Heart right ventricle (tissue), 16 donors: ENCODE measurements around the gene LEUTX. TPM values are rescaled to one million over a fixed set of nuclear protein-coding genes. Genes with fewer than 3 reads are reported as not detected.
"Not testable (repeated sequence)": the region's sequence is repeated elsewhere in the genome, so short reads cannot be mapped to it uniquely, and the experiment has no call there.

Experiments used
- ATAC-seq, 8 donors: fragments of 200-7000 bp; cut with Tn5 transposase; one replicate each; pipeline ENCODE4 v1.9.1; 2020; ENCODE audit warnings: mild to moderate bottlenecking in 8 of 8, moderate library complexity in 8 of 8, moderate number of reproducible peaks in 1 of 8
- DNase-seq, 2 donors: peaks; one replicate each; pipeline ENCODE4 v3.0.0-alpha.2; 2020
- H3K27ac ChIP-seq, 10 donors: fragments of 200-600 bp; sonication (generic) in 2 of 10; one replicate each; pipeline versions ENCODE4 v1.5.0 to v1.8.0; 2020 to 2022; ENCODE audit warnings: mild to moderate bottlenecking in 3 of 10
- H3K27me3 ChIP-seq, 7 donors: fragments of 200-600 bp; one replicate each; pipeline ENCODE4 v1.8.0; 2021 to 2022; ENCODE audit warnings: mild to moderate bottlenecking in 2 of 7
- H3K36me3 ChIP-seq, 9 donors: fragments of 200-600 bp; sonication (generic) in 1 of 9; one replicate each; pipeline versions ENCODE4 v1.5.0 to v1.8.0; 2020 to 2022; ENCODE audit warnings: mild to moderate bottlenecking in 2 of 9
- H3K4me1 ChIP-seq, 9 donors: fragments of 200-600 bp; sonication (generic) in 1 of 9; one replicate each; pipeline versions ENCODE4 v1.5.0 to v1.8.0; 2020 to 2022; ENCODE audit warnings: mild to moderate bottlenecking in 4 of 9
- H3K4me3 ChIP-seq, 10 donors: fragments of 200-600 bp; sonication (generic) in 2 of 10; one replicate each; pipeline versions ENCODE4 v1.5.0 to v1.8.0; 2020 to 2022; ENCODE audit warnings: mild to moderate bottlenecking in 7 of 10, moderate library complexity in 2 of 10
- H3K9me3 ChIP-seq, 11 donors: fragments of 200-600 bp in 10 of 11; sonication (generic) in 2 of 11; one replicate each; pipeline versions ENCODE4 v1.5.0 to v1.8.0; 2013 to 2022; ENCODE audit warnings: mild to moderate bottlenecking in 2 of 11, control low read depth in 1 of 11, moderate library complexity in 1 of 11
- WGBS, 2 donors: extraction: QIAGEN DNeasy Blood & Tissue Kit; methylation state at CpG; one replicate each; pipeline ENCODE4 v1.1.7; 2013; ENCODE audit warnings: inconsistent platforms in 1 of 2; 5-methylcytosine and 5-hydroxymethylcytosine counted together
- intact Hi-C, 10 donors: fragments of 100-400 bp; cut with DNase I; formaldehyde crosslinking; loops; one replicate each; pipeline versions ENCODE4 v1.11.1 to v1.14.2; 2022
- polyA plus RNA-seq, 2 donors: library from polyadenylated mRNA; stranded (reverse); fragments of 200-250 nt; gene quantifications; one replicate each; pipeline ENCODE4 v1.2.3, GENCODE V29; 2013
- total RNA-seq, 10 donors: library from RNA; stranded (reverse); fragmentation: NEBNext Ultra II Directional in 3 of 10; extraction: Animal tissue kit (Norgen Biotek cat#: 25700) in 3 of 10; gene quantifications; one replicate each; pipeline versions ENCODE4 v1.2.1 to v1.2.4, GENCODE V29; 2021 to 2023
- TF ChIP-seq, protein P1 (sequence below), 9 donors: fragments of 200-600 bp; sonication (generic) in 2 of 9; IDR thresholded peaks; one replicate each; pipeline versions ENCODE4 v1.5.0 to v1.8.0; 2021 to 2022; ENCODE audit warnings: antibody characterized with exemption in 9 of 9, mild to moderate bottlenecking in 5 of 9, moderate library complexity in 1 of 9
- donor health status: Arrhythmogenic right ventricular cardiomyopathy.
- donor health status: ischemic (EF 13 %, LVEDD 7.1; RV severe dilation, severe dysfunction).
- donor health status: healthy with polysubstance abuse.
- donor health status: DM: no; HTN: yes; CAD: no.
- donor health status: DM: no; HTN: no; CAD: no.
- donor health status: ischemic (EF 25% LVEDD 6.9; RV normal size, moderate dysfunction).
- donor health status: ischemic (EF 25% LVEDD 5.7; RV mildly dilated, moderate dysfunction).
- donor health status: healthy.
- donor health status: DM: yes; HTN: yes; CAD: no.
- donor health status: Ischemic cardiomyopathy.
- donor health status: ischemic (EF 35%, LVEDD 5.7; RV mildly dilated, moderate dysfunction).
- donor health status: nonischemic (EF 11% LVEDD 7.7; RV severe dilation, severe dysfunction).
- donor health status: DM: yes; HTN: yes; CAD: no.
- donor health status: PGD.
- donor health status: ischemic (EF 29% LVEDD 5.4; RV normal size, mild dysfunction).
- donor health status: nonischemic (EF 23%, LVEDD 6.1; RV moderate dilation, normal function).

The LEUTX gene
- total and polyA plus RNA-seq, 12 donors: not detected

DNA sequence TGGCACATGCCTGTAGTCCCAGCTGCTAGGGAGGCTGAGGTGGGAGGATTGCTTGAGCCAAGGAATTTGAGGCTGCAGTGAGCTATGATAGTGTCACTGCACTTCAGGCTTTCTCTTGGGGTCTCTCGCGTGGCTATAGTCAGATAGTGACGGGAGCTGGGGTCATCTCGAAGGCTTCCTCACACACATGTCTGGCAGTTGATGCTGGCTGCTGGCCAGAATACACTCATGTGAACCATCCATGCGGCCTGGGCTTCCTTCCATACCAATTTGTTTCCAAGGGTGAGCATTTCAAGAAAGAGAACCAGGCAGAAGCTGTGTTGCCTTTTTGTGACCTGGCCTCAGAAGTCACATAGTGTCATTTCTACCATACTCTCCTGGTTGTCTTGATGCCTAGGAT, 26.4 kb downstream of the LEUTX start:
- DNase-seq: no peak

DNA sequence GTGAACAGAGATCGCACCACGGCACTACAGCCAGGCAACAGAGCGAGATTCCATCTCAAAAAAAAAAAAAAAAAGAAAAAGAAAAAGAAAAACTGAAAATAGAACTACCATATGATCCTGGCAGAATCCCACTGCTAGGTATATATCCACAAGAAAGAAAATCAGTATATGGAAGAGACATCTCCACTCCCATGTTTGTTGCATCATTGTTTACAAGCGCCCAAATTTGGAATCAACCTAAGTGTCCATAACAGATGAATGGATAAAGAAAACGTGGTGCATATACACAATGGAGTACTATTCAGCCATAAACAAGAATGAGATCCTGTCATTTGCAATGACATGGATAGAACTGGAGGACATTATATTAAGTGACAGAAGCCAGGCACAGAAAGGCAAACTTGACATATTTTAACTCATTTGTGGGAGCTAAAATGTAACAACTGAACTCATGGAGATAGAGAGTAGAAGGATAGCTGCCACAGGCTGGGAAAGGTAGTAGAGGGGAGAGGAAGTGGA, 29.3 kb downstream of the LEUTX start:
- TF ChIP-seq, protein P1, sequence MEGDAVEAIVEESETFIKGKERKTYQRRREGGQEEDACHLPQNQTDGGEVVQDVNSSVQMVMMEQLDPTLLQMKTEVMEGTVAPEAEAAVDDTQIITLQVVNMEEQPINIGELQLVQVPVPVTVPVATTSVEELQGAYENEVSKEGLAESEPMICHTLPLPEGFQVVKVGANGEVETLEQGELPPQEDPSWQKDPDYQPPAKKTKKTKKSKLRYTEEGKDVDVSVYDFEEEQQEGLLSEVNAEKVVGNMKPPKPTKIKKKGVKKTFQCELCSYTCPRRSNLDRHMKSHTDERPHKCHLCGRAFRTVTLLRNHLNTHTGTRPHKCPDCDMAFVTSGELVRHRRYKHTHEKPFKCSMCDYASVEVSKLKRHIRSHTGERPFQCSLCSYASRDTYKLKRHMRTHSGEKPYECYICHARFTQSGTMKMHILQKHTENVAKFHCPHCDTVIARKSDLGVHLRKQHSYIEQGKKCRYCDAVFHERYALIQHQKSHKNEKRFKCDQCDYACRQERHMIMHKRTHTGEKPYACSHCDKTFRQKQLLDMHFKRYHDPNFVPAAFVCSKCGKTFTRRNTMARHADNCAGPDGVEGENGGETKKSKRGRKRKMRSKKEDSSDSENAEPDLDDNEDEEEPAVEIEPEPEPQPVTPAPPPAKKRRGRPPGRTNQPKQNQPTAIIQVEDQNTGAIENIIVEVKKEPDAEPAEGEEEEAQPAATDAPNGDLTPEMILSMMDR (IDR thresholded peaks at IDR 0.05): no peak
- Histone ChIP-seq H3K36me3 (no peaks in the 10 kb centered on the region), H3K27me3 (peaks cover 0 to 9% (median 0%) of the 10 kb centered on the region in 7 donors), H3K4me1 (peaks cover 0 to 3% (median 0%) of the 10 kb centered on the region in 9 donors), H3K4me3 (no peak overlapping the region), H3K9me3 (peaks cover 0 to 8% (median 0%) of the 10 kb centered on the region in 11 donors), H3K27ac (no peak overlapping the region)
- no peak for DNase-seq
- no peak for ATAC-seq
- 75 to 79% methylated on average over 5 of the region's 5 CpGs for WGBS, 2 donors
- intact Hi-C loops: no loop called here

More for the DNA sequence above, 26.4 kb downstream of the LEUTX start:
- TF ChIP-seq, protein P1 (IDR thresholded peaks at IDR 0.05): no peak
- H3K9me3 ChIP-seq: peaks cover 0 to 8% (median 0%) of the 10 kb centered on the region in 11 donors
- no peak overlapping the region for H3K27ac ChIP-seq
- 10 to 20% methylated on average over 5 of the region's 5 CpGs for WGBS, 2 donors
- H3K27me3 ChIP-seq: peaks cover 0 to 25% (median 4%) of the 10 kb centered on the region in 7 donors
- no peaks in the 10 kb centered on the region for H3K36me3 ChIP-seq
- peak in 1 of 8 donors; percentile 44 for ATAC-seq
- peaks cover 0 to 3% (median 0%) of the 10 kb centered on the region in 9 donors for H3K4me1 ChIP-seq
- intact Hi-C loops: no loop called here
- H3K4me3 ChIP-seq: no peak overlapping the region

DNA sequence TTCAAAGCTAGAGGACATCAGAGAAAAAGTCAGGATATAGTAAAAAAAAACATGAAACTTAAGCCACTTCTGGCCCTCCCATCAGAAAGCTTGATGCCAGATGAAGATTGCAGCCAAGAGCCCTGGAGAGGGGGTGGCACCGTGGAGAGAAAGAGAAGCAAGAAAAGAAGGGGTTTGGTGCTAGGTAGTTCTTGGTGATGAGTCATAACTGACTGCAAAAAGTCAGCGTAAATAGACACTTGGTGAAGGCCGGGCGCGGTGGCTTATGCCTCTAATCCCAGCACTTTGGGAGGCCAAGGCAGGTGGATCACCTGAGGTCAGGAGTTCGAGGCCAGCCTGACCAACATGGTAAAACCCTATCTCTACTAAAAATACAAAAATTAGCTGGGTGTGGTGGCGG, 30.0 kb downstream of the LEUTX start:
- H3K27me3 ChIP-seq, ATAC-seq, H3K4me1 ChIP-seq, H3K36me3 ChIP-seq, H3K4me3 ChIP-seq, H3K27ac ChIP-seq, DNase-seq, intact Hi-C loops, H3K9me3 ChIP-seq: not testable (repeated sequence)
- 90 to 91% methylated on average over 7 of the region's 7 CpGs for WGBS, 2 donors

DNA sequence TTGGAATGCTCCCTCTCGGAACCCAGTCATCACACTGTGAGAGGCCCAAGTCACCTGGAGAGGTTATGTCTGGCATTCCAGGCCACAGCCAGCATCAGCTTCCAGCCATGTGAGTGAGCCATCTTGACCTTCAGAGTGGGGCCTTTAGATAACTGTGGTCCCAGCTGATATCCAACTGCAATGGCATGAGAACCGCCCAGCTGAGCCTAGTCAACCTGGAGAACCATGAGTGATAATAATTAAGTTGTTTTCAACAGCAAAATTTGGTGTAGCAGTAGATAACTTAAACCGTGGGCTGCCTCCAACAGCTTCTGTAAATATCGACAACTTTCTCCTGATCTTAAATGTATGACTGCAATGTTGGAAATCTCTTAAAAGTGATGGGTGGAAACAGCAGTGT, 30.7 kb downstream of the LEUTX start:
- Histone ChIP-seq H3K9me3 (peaks cover 0 to 8% (median 0%) of the 10 kb centered on the region in 11 donors), H3K36me3 (no peaks in the 10 kb centered on the region), H3K27ac (no peak overlapping the region), H3K27me3 (peaks cover 0 to under 1% (median 0%) of the 10 kb centered on the region in 7 donors), H3K4me3 (no peak overlapping the region), H3K4me1 (peaks cover 0 to 3% (median 0%) of the 10 kb centered on the region in 9 donors)
- intact Hi-C loops: no loop called here
- DNase-seq: no peak
- TF ChIP-seq, protein P1 (IDR thresholded peaks at IDR 0.05): no peak
- no peak for ATAC-seq
- 91 to 93% methylated on average over 4 of the region's 4 CpGs for WGBS, 2 donors

DNA sequence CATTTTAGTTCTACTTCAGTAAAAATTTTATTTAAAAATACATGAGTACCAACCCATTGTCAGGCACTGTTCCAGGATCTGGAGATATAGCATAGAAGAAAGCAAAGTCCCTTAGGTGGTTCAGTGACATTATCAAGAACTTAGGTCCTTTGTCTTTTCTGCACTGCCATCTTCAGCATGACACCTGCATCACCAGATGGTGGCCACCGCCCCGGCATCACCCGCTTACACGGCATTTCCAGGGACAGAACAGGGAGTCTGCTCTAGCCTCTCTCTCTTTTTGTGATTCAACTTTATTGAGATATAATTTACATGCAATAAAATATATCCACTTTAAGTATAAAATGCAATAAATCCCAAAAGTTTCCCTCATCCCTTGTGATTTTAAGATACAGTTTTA, 31.8 kb downstream of the LEUTX start:
- peaks cover 0 to 4% (median 0%) of the 10 kb centered on the region in 9 donors for H3K4me1 ChIP-seq
- H3K9me3 ChIP-seq: peaks cover 0 to 8% (median 0%) of the 10 kb centered on the region in 11 donors
- DNase-seq: no peak
- no peaks in the 10 kb centered on the region for H3K36me3 ChIP-seq
- intact Hi-C loops: no loop called here
- no peak overlapping the region for H3K4me3 ChIP-seq
- 89 to 92% methylated on average over 4 of the region's 4 CpGs for whole genome bisulfite sequencing, 2 donors
- no peaks in the 10 kb centered on the region for H3K27me3 ChIP-seq
- no peak overlapping the region for H3K27ac ChIP-seq
- ATAC-seq: no peak
- TF ChIP-seq, protein P1 (IDR thresholded peaks at IDR 0.05): no peak
